Hindlimb muscle (tissue), 1 donor: Measurements from ENCODE around the gene PTPRF. TPM values are rescaled to one million over a fixed set of nuclear protein-coding genes. Genes with fewer than 3 reads are reported as not detected.
A peak's percentile ranks its signal among the peaks of the same experiment; 100 is the strongest.

Experiments
- DNase-seq: peaks from one replicate; pipeline ENCODE4 v3.0.0-alpha.2; 2013
- polyA plus RNA-seq: library from polyadenylated mRNA; unstranded; fragments of 120-200 nt; gene quantifications from one replicate; pipeline ENCODE4 v1.2.1, GENCODE V29; 2013; ENCODE audit not compliant: insufficient read length

PTPRF gene
- polyA plus RNA-seq, 1 donor = 29.2 TPM

- DNase-seq = no peak
These were observed 17.1 kb upstream of the PTPRF start for GRCh38 chr1:43513471-43514173.

DNA sequence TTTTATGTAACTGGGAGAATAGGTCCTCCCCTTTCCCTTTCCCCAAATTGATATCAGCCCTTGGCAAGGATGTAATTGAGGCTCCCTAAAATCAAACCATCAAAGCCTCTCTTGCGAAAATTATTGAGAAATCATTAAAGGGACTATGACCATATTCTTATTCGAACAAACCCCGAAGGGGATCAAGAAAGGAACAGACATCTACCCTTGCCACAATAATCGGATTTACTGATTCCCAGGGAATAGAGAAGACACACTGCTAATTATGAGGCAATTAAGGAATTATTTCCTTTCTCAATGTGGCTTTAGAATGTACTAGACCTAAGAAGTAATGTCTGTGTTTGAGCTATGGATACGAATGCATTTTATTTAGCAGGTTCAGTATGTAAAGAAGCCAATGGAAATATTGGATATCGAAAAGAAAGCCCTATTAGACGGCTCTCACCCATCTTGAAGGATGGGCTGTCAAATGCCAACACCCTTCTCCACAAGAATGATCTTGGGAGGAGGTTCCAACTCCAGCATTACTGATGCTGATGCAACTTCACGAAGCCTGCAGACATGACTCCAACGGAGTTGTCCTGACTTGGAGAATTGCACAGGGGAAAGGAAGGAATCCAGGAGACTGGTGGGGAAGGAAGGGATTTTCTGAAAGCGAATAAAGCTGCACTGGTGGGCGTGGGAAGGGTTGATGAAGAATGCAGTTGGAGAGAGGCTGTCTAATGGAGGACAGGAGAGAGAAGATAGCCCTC, 11.6 kb upstream of the PTPRF start:
- no peak for DNase-seq

DNA sequence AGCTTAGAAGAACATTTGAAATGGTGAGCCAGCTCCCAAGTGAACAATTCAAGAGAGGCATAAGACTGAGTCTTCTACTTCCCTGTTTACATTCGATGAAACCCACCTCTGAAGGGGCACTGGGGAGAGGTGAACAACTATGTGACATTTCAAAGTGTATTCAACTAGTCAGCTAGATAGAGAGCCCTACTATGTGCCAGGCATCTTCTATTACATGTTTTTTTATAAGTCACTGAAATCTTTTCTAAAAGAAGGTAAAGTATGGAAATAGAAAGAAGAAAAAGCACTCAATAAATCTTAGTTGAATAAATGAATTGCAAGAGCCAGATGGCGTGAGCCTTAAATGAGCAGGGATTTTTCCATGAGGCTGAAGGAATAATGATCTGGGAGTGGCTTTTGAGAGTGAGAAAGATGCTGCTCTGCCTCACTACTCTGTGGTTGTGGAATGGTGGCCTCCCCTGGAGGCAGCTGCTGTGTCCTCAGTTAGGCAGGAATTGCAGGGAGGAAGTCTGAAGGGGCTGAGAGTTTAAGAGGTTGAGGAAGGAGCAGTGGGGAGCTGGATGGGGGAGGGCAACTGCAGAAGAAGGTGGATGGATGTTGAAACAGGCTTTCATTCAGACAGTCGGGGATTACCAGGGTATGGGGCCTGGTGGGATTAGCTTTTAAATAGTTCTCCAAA, 10.4 kb upstream of the PTPRF start:
- DNase-seq = no peak

GRCh38 chr1:43521078-43521477, 9.6 kb upstream of the PTPRF start:
- no peak for DNase-seq

- no peak for DNase-seq
These were observed 8.9 kb upstream of the PTPRF start for GRCh38 chr1:43521756-43522155.

DNA sequence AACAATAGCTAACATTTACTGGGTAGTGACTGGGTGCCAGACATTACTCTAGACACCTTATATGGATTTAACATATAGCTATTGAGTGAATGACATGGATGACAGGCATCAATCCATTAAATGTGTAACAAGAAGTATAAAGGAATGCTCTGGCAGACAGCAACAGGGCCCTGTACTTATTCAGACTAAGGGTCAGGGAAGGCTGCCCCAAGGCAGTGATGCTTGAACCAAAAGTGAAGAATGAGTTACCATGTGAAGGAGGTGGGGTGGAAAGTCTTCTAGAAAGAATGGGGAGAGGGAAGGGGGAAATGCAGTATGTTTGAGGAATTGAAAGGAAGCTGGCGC, 8.3 kb upstream of the PTPRF start:
- no peak for DNase-seq

- DNase-seq = no peak
These were observed 7.8 kb upstream of the PTPRF start for GRCh38 chr1:43522776-43523480.

DNA sequence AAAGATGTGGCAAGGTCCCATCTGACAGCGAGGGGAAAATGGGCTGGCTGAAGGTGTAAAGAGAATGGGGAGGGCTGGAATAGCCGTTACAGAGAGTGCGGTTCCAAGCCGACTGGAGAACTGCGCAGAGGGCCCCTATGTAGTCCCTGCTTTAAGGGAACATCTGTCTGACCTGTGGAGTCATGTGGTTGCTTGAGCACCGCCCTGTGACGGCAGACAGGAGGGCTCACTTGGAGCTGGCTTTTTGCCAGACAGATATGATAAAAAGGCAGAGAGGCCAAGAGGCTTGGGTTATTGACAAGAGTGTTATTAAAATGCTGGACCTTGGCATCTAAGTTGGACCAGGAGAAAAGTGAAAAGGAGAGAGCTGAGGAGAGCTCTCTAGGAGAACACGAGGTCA, 5.9 kb upstream of the PTPRF start:
- DNase-seq = no peak

- no peak for DNase-seq
These were observed 4.7 kb upstream of the PTPRF start for GRCh38 chr1:43526002-43526401.

DNA sequence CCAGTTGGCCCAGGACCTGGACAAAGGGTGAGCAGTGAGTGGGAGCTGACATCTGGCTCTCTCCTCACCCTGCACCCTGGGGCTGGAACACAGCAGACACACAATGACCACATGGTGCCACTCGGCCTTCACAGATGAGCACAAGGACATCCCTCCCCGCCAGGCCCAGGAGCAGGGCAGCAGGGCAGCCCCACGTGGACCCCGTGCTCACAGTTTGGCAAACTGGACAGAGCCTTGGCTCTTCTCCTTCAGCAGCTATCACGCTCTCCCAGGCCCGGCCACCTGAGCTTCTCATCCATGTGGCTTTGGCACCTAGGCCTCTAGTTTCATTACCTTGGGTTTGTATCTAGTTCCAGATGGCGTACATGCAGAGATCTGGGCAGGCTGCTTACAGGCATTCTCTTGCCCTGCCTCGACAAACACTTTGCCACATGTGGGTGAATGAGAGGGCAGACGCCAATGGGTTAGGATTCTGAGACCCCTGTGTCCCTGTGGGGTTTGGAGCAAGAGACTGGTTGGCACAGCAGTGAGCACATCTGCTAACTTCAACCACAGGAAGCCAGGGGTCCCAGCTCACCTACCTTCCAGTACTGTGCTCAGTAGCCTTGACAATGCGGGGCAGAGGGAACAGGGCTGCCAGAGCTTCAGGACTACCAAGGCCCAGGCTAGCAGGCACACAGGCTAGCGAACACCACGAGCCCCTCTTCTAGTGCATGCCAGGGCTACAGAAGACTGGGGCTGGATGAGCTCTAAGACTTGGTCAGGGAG, 3.4 kb upstream of the PTPRF start:
- no peak for DNase-seq

GRCh38 chr1:43529206-43529731, 1.4 kb upstream of the PTPRF start:
- DNase-seq = peak; percentile 82

DNA sequence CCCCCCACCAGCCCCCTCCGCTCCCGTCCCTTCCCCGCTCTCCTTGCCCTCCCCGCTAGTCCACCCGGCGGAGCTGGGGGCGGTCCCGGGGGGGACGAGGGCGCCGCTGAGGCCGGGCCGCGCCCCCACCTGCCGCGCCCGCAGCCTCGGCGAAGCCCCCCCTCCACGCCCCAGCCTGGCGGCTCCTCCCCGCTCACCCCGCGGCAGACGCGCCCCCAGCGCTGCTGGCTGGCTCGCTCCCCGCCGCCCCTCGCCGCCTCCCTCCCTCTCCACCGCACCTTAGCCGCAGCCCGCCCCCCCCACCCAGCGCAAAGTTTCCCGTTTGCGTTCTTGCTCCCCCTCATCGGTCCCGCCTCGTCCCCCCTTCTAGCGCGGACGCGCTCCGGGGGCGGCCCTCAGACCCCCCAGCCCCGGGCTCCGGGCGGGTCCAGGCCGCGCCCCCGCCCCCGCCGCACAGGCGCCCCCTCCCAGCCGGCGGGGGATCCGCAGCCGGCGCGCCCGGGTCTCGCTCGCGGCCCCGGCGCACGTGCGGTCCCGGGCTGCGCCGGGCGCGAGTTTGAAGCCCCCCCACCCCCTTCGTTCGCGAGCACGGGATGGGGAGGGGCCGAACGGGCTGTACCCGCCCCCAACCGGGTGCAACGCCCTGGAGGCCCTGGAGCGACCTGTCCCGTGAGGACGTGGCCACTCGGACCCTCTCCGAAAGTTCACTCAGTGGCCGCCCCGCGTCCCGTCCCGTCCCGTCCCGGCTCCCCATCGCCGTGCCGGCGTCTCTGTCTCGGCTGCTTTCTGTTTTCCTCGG, 623 bp downstream of the PTPRF start:
- no peak for DNase-seq

GRCh38 chr1:43531906-43532584, 1.4 kb downstream of the PTPRF start:
- no peak for DNase-seq

GRCh38 chr1:43532716-43533115, 2.0 kb downstream of the PTPRF start:
- DNase-seq = no peak

- no peak for DNase-seq
These were observed 2.9 kb downstream of the PTPRF start for GRCh38 chr1:43533584-43533983.

DNA sequence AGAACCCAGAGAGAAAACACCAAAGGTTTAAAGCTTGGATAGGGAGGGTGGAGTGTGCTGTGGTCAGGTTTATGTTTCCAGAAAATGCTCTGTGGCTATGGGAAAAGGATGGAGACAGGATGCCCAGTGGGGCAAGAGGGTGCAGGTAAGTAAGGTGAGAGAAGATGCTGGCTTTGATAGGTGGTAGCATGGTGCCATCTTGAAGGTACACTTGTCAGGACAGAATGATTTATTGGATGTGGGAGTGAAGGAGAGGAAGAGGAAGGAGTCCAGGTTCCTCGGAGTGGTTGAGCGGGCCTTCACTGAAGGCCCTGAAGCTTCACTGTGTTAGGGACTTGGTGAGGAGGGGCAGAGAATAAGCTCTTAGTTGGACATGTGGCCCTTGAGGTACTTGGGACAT, 3.6 kb downstream of the PTPRF start:
- no peak for DNase-seq

- no peak for DNase-seq
These were observed 5.6 kb downstream of the PTPRF start for GRCh38 chr1:43536196-43536863.

DNA sequence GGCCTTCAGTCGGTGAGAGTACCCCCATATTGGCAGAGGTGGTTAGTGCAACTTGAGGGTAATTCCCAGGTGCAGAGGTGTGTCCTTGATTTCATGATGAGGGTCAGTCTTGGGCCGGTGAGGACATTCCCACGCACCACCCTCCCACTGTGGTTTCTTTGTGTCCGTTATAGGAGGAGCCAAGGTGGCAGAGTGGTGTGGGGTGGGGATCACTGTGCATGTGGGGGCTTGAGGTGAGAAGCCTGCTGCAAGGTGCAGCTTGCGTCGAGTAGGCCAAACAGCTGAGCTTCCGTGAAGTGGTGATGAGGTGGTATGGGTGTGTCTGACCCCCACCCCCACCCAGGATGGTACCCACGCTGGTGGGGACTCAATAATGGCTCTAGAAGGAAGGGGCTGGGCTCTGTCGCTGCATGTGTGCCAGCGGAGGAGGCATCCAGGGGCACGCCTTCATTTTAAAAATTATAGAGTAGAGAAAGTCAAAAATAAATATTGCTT, 6.2 kb downstream of the PTPRF start:
- no peak for DNase-seq

DNA sequence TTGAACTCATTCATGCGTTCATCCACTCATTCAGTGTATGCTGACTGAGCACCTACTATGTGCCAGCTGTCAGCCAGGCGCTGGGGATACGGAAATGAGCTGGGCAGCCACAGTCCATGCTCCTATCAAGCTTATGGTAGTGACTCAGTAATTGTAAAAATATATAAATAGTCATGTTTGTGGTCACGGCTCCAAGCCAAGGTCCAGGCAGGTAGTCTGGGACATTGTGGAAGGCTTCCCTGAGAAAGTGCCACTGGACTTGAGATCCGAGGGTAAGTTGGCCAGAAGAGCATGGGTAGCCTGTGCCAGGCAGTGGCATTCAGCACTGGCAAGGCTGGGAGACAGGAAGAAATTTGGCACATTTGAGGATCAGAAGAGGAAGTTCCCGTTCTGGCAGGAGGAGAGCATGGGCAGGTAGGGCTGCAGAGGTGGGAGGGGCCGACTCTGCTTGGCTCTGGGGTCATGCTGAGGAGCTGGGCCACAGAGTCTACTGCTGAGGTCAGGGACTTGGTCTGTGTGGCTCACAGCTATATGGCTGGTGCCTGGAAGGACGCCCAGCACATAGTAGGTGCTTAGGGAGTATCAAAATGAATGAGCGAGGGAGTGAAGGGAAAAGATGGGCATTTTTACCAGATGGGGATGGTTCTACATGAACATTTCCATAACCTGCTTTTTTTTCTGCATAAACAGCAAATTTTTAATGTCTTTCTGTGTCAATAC, 6.9 kb downstream of the PTPRF start:
- no peak for DNase-seq
